Measurements from ENCODE around the gene RAB3D. TPM values are rescaled to one million over a fixed set of nuclear protein-coding genes. Genes with fewer than 3 reads are reported as not detected.

Gene RAB3D
- polyA plus RNA-seq, 1 experiment: 15.6 TPM

DNA sequence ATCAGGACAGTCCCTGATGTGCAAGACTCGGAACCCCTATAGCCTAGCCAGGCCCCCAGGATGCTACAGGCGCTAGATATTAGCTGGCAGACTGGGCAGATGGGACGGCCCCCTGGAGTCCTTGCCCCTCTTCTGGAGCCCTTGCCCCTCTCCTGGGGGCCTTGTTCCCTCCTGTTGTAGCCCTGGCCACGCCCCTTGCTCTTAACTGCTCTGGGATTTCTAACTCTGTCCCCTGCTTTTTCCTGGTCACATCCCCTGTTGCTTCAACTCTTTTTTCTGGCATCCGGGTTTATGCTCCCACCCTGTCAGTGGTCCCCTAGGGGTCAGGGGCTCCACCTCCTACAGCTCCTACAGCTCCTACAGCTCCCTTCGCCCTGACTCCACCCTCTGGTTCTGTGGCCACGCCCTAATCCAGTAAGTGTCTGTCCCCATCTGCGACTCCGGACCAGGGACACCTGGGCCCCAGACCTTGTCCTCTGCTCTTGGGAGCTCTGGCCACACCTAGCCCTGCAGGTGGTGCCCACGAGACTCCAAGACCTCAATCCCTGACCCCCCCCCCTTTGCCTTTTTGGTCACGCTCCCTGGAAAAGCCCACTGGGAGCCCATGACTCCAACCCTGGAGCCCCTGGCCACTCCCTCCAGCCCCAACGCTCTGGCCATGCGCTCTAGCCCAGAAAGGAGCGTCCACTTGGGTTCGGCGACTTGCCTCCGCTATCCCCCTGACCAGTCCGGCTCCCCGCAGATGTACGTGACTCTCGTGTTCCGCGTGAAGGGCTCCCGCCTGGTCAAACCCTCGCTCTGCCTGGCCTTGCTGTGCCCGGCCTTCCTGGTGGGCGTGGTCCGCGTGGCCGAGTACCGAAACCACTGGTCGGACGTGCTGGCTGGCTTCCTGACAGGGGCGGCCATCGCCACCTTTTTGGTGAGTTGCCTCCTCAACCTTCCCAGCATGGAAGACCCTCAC lies 22.6 kb upstream of the RAB3D start:
- no peak for DNase-seq (ENCODE audit: low read depth, low spot score)
- Histone ChIP-seq H3K4me3 (ENCODE audit: low read depth, low read length) (no peak overlapping the region), H3K9me3 (ENCODE audit: control insufficient read depth, insufficient read depth, low read length) (no peaks in the 10 kb centered on the region; the same call in 1 of the 2 replicates), H3K27me3 (ENCODE audit: control insufficient read depth, insufficient read depth, low read length) (no peaks in the 10 kb centered on the region), H3K27ac (ENCODE audit: low read depth, low read length) (peak overlapping the region; percentile 21)
- TF ChIP-seq, protein P1, sequence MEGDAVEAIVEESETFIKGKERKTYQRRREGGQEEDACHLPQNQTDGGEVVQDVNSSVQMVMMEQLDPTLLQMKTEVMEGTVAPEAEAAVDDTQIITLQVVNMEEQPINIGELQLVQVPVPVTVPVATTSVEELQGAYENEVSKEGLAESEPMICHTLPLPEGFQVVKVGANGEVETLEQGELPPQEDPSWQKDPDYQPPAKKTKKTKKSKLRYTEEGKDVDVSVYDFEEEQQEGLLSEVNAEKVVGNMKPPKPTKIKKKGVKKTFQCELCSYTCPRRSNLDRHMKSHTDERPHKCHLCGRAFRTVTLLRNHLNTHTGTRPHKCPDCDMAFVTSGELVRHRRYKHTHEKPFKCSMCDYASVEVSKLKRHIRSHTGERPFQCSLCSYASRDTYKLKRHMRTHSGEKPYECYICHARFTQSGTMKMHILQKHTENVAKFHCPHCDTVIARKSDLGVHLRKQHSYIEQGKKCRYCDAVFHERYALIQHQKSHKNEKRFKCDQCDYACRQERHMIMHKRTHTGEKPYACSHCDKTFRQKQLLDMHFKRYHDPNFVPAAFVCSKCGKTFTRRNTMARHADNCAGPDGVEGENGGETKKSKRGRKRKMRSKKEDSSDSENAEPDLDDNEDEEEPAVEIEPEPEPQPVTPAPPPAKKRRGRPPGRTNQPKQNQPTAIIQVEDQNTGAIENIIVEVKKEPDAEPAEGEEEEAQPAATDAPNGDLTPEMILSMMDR (IDR thresholded peaks at IDR 0.05; ENCODE audit: low read depth, low read length): no peak
- CTCF ChIA-PET: no interaction called here
- POLR2A ChIA-PET: interaction anchor here (1.0 kb wide), 1 partner anchor 13 kb away, joined by 5 read pairs; the partner anchor contains the start of gene SWSAP1

DNA sequence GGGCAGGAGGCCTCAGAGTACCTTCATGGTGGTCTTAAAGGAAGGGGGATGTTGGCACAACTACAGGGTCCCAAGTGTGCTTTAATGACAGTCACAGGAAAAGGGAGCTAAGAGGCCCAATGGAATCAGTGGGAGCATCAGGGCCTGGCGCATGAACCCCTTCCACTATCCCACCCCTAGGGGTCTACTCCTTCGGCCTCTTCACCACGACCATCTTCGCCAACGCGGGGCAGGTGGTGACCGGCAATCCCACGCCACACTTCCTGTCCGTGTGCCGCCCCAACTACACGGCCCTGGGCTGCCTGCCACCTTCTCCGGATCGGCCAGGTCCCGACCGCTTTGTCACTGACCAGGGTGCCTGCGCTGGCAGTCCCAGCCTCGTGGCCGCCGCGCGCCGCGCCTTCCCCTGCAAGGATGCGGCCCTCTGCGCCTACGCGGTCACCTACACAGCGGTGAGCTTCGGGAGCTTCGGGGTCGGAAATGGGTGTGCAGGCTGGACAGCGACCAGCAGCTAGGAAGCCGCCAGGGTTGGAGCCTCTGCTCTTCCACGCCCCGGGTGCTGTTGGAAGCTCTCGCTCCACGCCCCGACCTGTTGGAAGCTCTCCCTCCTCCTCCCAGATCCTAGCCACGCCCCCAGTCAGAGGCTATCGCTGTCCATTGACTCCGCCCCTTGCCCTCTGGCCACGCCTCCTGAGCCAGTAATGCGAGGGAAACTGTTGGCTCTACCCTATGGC lies 21.7 kb upstream of the RAB3D start:
- Histone ChIP-seq H3K27me3 (ENCODE audit: control insufficient read depth, insufficient read depth, low read length) (no peaks in the 10 kb centered on the region), H3K4me3 (ENCODE audit: low read depth, low read length) (no peak overlapping the region), H3K9me3 (ENCODE audit: control insufficient read depth, insufficient read depth, low read length) (no peaks in the 10 kb centered on the region; the same call in 1 of the 2 replicates), H3K27ac (ENCODE audit: low read depth, low read length) (no peak overlapping the region)
- DNase-seq (ENCODE audit: low read depth, low spot score): no peak
- ChIA-PET CTCF (no interaction called here), POLR2A (interaction anchor here (0.5 to 1.0 kb wide), 2 partner anchors 14 to 17 kb away, joined by 3 to 5 read pairs; partner anchors contain the start of gene SWSAP1)
- TF ChIP-seq, protein P1 (IDR thresholded peaks at IDR 0.05; ENCODE audit: low read depth, low read length): no peak

DNA sequence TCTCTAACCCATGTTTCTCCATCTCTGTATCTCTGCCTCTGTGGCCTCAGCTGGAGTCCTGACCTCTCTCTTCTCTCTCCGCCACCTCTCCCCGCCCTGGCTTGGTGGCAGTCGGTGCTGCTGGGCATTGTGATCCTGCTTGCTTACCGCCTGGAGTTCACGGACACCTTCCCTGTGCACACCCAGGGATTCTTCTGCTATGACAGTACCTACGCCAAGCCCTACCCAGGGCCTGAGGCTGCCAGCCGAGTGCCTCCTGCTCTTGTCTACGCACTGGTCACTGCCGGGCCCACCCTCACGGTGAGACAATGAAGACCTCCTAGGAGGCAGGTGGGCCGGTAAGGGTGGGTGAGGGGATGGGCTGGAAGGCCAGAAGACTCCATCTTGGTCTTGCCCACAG lies 20.0 kb upstream of the RAB3D start:
- DNase-seq (ENCODE audit: low read depth, low spot score): no peak
- H3K27me3 ChIP-seq (ENCODE audit: control insufficient read depth, insufficient read depth, low read length): no peaks in the 10 kb centered on the region
- no peaks in the 10 kb centered on the region; the same call in 1 of the 2 replicates for H3K9me3 ChIP-seq (ENCODE audit: control insufficient read depth, insufficient read depth, low read length)
- TF ChIP-seq, protein P1 (IDR thresholded peaks at IDR 0.05; ENCODE audit: low read depth, low read length): no peak
- H3K27ac ChIP-seq (ENCODE audit: low read depth, low read length): no peak overlapping the region
- POLR2A ChIA-PET: no interaction called here
- no peak overlapping the region for H3K4me3 ChIP-seq (ENCODE audit: low read depth, low read length)
- CTCF ChIA-PET: no interaction called here

DNA sequence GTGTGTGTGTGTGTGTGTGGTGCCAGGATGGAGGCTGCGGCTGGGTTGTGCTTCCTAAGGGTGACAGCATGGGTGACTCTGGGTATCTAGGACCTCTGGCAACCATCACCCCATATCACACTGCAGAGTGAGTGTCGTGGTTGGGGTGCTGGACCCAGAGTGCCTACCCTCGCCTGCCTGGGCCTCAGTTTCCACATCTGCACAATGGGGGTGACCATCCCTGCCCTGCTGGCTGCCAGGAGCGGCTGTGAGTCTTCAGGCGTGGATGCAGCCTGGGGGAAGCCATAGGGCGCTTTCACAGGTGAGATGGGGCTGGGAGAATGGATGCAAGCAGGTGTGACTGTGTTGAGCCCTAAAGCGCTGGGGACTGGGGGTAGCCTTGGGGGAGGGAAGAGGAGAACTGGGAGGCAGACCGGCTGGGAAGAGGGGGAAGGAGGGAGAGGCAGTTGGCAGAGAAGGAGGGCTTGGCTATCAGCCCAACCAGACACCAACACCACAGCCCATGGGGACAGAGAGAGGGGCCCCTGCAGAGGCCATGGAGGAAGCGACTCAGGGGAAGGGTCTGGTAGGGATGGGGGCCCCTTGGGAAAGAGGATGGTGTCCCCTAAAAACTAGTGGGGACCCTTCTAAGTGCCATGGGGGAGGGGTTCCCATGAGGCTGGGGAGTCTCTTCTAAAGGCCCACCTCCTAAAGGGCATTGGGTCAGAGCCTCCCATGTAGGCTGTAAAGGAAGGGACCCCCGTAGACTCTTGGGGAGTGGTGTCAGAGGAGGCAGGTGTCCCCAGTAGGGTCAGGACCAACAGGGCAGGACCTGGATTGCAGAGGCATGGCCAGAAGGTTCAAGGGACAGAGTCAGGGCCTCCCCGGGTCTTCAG lies 17.5 kb upstream of the RAB3D start:
- H3K27ac ChIP-seq (ENCODE audit: low read depth, low read length): no peak overlapping the region
- H3K27me3 ChIP-seq (ENCODE audit: control insufficient read depth, insufficient read depth, low read length): no peaks in the 10 kb centered on the region
- TF ChIP-seq, protein P1 (IDR thresholded peaks at IDR 0.05; ENCODE audit: low read depth, low read length): no peak
- no peaks in the 10 kb centered on the region for H3K9me3 ChIP-seq (ENCODE audit: control insufficient read depth, insufficient read depth, low read length)
- H3K4me3 ChIP-seq (ENCODE audit: low read depth, low read length): no peak overlapping the region
- POLR2A ChIA-PET: no interaction called here
- no peak for DNase-seq (ENCODE audit: low read depth, low spot score)
- CTCF ChIA-PET: no interaction called here

All from AG04450 (cell line).